Activated T-cell treated with anti-CD3 and anti-CD28 coated beads, Interleukin-2, amount 50 U/mL, for 1 hour (primary cell): ENCODE measurements around the gene PMEPA1.

ENCODE experiments used
- DNase-seq: peaks from one replicate; pipeline ENCODE4 v3.0.0-alpha.2; 2020

PMEPA1 gene

DNA sequence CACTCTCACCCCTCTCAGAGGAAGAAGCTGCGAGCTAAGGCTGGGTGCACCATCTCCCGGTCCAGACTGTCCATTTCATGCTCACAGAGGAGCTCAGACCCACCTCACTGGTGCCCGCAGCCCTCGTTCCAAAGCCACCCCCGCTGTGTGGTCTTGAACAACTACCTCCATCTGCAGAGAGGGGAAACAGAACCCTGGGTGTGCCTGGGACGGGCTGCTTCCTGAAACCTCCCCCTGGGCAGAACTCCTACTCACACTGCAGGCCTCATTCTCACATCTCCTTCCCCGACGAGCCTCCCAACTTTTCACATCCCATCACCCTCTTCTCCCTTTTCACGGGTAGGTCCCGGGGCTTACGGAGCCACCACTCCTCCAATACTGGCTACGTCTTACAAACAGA is 18.1 kb downstream of the PMEPA1 start:
- DNase-seq: no peak

DNA sequence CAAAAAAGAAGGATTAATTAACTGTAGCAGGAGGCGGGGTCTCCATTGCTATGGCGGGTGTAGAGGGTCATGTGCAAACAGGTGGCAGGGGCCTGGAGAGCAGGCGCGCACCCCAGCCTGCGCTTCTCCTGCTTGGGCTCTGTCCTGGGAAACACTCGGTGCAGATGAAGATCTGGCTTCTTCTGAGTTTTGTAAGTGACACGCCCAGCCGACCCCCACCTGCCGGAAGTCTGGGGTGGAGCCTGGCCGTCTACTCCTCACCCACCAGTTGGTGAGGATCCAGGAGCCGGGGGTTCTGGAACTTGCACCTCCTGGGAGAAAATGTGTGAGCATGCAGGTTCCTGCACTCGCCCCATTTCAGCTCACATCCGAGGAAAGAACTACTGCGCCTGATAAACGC is 19.3 kb downstream of the PMEPA1 start:
- DNase-seq: no peak

DNA sequence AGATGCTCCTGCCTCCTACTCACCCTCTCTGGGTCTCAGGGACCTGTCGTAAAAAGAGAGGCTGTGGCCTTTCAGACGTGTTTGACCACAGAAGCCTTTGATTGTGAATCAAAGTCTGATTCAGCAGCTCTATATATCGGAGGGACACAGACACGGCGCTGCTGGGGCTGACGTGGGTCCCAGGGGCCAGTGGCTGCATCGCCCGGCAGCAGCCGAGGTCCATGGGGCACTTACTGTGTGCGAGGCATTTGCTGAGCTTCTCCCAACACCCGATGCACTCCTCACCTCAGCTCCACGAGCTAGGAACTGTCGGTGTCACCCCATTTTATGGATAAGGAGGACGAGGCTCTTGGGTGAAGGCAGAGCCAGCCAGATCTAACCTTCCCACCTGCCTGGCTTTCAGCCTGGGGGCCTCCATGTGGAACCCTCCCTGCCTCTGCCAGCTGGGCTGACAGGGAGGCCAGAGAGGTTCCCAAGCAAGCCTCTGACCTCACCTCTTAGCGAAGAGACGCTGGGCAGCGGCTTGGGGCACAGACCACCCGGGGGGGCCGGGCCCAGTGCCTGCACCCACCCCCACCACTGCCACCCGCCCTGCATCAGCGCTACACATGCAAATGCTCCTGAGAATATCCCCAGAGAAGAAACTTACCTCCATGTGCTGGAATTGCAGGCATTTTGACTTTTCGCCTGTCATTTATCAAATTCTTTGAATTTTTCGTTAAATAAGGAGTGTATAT is 19.9 kb downstream of the PMEPA1 start:
- no peak for DNase-seq

DNA sequence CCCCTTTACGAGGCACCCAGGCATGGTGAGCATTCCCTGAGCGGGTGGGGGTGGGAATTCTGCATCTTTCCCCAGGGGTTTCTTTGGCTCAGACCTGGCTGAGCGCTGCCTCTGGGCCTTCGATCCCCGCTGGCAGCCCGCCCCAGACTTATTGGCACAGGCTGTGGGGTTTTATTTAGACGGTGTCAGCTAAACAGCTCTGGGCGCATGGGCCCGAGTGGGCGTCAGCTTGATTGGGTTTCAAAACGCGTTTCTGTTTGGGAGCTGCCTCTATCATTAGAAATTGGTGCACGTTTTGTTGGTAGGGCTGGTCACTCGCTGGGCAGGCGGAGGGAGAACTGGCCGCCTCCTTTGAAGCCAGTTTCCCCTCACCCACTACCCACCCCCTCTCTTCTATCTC is 21.0 kb downstream of the PMEPA1 start:
- no peak for DNase-seq

DNA sequence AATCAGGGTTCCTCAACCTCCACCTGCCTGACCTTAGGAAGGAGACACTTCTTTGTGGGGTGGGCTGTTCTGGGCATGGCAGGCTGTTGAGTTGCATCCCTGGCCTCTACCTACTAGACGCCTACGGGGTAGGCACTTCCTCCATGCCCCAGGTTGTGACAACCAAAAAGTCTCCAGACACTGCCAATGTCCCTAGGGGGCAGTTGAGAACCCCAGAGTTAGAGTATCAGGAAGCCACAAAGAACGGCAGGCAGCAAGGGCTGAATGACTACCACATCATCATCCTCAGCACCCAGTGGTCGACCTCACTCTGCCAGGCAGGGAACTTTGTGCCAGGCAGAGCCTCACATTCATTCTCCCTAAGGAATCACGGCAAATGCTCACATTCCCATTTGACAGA is 21.5 kb downstream of the PMEPA1 start:
- no peak for DNase-seq

GRCh38 chr20:57686931-57687652 is 22.7 kb downstream of the PMEPA1 start:
- DNase-seq: no peak

GRCh38 chr20:57685146-57685758 is 24.6 kb downstream of the PMEPA1 start:
- DNase-seq: no peak

DNA sequence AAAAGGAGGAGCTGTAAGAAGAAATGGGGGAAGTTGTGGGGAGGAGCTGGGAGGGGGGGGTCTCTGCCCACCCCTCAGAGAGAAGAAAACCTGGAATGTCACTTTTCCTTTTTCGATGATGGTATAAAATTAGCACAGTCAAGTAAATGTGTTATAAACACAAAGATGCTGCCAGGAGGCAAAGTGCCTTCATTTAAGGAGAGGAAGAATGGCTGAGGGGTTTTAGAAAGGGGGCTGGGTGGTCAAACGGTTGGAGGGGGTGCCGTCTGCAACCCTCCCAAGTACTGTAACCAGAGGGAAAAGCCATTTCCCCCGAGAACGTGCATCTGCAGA is 25.0 kb downstream of the PMEPA1 start:
- DNase-seq: no peak

GRCh38 chr20:57683881-57684807 is 25.7 kb downstream of the PMEPA1 start:
- no peak for DNase-seq

DNA sequence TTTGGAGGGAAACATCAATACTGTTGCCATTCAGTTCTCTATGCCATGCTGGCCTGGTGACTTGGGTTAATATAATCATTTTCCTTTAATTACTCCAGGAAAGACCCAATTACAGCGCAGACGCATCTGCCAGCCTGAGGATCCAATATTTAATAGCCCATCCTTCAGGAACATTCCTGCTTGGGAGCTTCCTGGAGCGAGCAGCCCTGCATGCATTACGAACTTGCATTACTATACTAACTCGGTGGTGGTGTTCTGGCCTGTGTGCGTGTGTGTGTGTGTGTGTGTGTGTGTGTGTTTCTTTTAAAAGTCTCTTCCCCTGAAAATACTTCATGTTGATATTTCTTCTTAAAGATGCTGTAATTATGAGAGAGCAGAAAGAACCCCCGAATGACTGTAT is 26.5 kb downstream of the PMEPA1 start:
- no peak for DNase-seq

DNA sequence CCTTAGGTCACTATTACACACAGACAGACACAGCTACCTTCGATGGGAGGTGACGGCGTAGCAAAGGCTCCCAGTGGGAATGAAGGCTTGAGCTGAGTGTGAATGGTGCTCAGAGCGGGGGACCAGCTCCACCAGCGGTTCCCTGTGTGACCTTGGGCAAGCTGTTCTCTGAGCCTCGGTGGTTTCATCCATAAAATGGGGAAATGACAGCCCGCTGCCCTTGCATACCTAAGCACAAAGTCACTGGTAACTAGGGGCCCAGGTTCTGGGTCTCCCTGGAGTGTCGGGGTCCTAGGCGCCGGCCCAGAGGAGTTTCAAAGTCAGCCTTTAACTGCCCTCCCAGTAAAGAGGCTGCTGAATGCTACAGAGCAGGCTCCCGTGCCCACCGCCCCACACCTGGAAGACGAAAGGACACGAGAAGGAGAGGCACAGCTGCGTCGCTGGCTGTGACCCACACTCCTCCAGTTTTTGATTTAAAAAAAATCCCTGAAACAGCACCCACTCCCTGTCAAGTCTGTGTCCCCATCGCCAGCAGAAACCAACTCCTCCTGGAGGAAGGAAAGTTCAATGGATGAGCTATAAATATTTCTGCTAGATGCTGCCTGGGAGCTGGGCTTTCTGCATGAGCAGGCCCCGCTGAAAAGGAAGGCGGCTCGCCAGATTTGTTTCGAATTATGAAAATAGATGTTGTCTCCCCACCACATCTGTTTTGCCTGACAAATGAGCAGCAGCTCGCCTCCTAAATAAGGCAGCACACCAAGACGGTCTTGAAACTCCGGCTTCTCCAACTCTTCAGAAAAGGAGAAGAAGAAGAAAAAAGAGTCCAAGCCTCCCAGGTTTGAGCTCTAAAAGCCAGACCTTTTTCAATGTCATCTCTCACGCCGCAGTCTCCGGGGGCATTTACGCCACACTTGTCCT is 27.4 kb downstream of the PMEPA1 start:
- DNase-seq: no peak

DNA sequence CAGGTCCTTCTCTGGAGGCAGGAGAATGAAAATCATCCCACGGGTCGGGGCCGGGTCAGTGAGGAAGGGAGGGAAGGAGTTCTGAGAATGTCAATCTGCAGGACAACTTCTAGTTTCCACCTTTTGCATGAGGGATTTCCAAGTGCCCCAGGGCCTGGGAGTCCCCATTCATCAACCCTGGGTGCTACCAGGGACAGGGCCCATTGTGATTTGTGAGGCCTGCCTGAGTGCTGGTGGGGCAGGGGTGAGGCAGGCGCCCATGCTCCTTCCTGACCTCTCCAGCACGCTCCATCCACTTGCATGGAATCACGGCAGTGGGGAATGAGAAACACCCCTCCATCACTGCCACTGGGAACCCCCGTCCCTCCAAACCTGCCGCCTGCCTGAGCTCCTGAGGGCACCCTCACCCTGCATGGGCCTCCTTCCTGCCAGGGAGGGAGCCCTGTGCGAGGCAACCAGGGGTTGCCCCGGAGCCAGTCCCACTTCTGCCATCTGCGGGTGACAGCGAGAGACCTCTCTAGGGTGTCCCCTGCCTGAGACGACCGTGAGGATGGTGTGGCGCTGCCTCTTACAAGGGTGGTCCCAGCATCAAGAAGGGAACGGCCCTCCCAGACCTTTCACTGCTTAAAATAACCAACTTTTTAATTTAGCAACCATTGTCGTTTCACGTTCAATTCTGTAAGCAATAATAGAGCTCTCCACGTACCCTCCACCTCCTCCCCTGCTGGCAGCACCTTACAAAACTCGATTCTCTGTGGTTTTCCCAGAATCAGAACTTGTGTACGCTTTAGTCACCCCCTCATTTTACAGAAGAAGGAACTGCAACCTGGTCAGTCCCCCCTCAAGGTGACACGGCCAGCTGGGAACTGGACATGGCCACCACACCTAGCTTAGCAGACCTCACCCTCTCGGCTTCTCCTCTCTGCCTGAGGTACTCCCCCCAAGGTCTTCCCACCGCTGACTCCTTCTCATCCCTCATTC is 28.6 kb downstream of the PMEPA1 start:
- peak; percentile 59 for DNase-seq

- no peak for DNase-seq
These were observed 29.6 kb downstream of the PMEPA1 start for GRCh38 chr20:57680131-57680716.

GRCh38 chr20:57679113-57679512 is 30.7 kb downstream of the PMEPA1 start:
- no peak for DNase-seq

- no peak for DNase-seq
These were observed 31.5 kb downstream of the PMEPA1 start for GRCh38 chr20:57678340-57678739.

DNA sequence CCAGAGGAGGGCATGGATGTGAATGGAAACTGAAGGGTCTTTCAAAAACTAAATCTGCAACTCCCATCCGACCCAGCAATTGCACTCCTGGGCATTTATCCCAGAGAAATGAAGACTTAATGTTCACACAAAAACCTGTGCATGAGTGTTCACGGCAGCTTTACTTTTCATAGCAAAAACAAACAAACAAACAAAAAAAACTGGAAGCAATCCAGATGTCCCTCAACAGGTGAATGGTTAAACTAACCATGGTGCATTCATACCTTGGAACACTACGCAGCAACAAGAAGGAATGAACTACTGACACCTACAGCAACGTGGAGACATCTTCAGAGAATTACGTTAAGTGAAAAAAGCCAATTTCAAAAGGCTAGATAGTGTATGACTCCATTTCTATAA is 32.2 kb downstream of the PMEPA1 start:
- no peak for DNase-seq

GRCh38 chr20:57676589-57677583 is 32.9 kb downstream of the PMEPA1 start:
- no peak for DNase-seq

GRCh38 chr20:57675773-57676172 is 34.0 kb downstream of the PMEPA1 start:
- no peak for DNase-seq

DNA sequence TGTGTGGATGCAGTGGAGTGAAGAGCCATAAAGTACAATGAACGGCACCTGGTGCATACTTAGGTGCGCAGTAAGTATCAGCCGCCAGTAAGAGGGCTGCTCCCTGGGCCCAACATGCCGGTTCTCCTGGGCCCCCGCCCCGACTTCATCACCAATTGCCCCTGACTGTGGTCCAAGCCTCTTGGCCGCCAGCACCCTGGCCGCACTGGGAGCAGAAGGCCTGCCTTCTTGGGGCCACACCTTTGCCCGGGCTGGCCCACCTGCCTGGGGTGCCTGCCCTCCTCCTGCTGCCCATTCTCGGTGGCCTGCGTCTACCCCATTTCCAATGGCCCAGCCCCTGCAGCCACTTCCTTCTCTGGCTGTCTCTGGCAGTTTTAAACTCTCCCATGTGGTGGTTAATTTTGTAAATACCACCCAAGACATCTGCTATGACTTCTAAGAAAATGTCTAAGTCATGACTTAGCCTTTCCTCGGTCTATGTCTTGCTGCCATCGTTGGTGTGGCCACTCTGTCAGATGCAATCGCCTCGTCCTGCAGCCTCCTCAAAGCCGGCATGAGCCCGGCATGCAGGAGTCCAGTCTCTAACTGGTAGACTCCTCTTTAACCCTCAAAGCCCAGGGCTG is 36.8 kb downstream of the PMEPA1 start:
- DNase-seq: no peak
